GM12864 (cell line): ENCODE data around the gene ATXN1L.
A peak's percentile ranks its signal among the peaks of the same experiment; 100 is the strongest.

Experiments
- DNase-seq: peaks from one replicate; pipeline ENCODE4 v3.0.0-alpha.2; 2011; ENCODE audit warnings: low read depth
- H3K4me3 ChIP-seq: 2 replicates; pipeline ENCODE4 v1.5.1; 2011; ENCODE audit warnings: mild to moderate bottlenecking, low read depth, low read length, control low read depth
- TF ChIP-seq, protein P1 (sequence below): IDR thresholded peaks from 2 replicates; pipeline ENCODE4 v1.5.1; 2011; ENCODE audit warnings: low read depth, mild to moderate bottlenecking, moderate library complexity, low read length, control low read depth, inconsistent platforms; ENCODE audit errors: missing control alignments

The ATXN1L gene

DNA sequence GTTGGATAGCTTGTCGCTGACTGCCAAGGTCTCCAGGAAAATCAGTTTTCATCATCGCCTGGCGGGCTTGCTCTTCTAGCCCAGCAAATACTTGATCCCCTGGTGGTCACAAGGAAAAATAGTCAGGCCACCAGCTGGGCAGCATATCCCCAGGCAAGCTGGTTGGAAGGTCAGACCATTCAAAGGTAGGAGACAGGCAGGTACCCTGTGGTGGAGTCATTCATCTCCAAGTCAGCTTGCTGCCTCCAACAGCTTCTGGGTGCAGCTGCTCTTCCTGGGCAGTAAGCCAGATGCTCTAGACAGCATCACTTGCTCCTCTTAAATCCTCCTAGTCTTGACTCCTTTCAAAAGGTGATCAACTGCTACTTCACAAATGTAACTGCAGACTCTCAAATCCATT is 22.2 kb downstream of the ATXN1L start:
- DNase-seq, result no peak
- TF ChIP-seq, protein P1, sequence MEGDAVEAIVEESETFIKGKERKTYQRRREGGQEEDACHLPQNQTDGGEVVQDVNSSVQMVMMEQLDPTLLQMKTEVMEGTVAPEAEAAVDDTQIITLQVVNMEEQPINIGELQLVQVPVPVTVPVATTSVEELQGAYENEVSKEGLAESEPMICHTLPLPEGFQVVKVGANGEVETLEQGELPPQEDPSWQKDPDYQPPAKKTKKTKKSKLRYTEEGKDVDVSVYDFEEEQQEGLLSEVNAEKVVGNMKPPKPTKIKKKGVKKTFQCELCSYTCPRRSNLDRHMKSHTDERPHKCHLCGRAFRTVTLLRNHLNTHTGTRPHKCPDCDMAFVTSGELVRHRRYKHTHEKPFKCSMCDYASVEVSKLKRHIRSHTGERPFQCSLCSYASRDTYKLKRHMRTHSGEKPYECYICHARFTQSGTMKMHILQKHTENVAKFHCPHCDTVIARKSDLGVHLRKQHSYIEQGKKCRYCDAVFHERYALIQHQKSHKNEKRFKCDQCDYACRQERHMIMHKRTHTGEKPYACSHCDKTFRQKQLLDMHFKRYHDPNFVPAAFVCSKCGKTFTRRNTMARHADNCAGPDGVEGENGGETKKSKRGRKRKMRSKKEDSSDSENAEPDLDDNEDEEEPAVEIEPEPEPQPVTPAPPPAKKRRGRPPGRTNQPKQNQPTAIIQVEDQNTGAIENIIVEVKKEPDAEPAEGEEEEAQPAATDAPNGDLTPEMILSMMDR, result no peak
- H3K4me3 ChIP-seq, result no peak overlapping the region

DNA sequence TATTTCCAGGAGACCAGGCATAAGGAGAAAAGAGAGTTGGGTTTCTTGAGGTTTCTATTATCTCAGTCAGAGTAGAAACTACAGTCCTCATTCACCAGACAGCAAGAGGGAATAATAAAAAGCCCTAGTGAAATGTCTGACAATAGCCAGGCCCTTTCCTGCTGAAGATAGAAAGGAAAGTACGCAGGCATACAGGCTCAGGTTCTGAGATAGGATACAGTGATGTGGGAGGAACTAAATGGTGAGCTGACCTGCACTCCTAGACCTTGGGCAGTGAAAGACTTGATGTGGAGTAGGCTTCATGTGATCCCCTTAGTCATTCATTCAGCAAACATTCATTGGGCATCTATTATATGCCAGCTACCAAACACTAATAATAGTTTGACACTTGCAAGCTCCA is 23.3 kb downstream of the ATXN1L start:
- no peak for DNase-seq
- H3K4me3 ChIP-seq, result no peak overlapping the region
- TF ChIP-seq, protein P1, result no peak

DNA sequence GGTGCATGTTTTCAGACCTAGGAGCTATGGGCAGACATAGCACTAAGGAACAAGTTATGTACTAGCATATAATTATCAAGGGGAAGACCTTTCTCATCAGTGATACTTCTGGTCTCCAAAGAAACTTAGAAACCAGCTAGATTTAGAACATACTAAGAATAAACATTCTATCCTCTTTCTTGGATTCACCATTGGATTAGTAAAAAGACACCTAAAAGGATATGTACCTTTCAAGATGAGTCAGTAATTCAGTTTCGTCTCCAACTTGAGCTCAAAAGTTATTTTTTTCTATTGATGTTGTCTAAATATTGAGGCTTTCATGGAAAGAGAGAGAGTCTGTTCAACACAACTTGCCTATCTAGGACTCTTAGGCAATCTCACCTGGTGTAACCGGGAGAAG is 25.0 kb downstream of the ATXN1L start:
- DNase-seq, result no peak
- H3K4me3 ChIP-seq, result no peak overlapping the region
- TF ChIP-seq, protein P1, result no peak

DNA sequence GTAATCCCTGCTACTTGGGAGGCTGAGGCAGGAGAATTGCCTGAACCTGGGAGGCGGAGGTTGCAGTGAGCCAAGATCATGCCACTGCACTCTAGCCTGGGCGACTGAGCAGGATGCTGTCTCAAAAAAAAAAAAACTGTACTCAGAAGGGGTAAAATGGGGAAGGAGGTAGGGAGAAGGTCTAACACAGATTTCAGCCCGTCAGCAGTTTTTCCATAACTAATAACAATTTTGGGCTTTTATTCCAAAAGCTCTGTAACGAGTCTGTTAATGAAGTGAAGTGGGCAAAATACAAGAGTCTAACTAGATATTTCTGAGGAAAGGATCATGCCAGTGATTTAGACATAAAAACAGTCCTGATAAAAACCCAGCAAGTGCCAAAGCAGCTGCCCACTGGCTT is 27.4 kb downstream of the ATXN1L start:
- H3K4me3 ChIP-seq, result no peak overlapping the region
- TF ChIP-seq, protein P1, result no peak
- no peak for DNase-seq

DNA sequence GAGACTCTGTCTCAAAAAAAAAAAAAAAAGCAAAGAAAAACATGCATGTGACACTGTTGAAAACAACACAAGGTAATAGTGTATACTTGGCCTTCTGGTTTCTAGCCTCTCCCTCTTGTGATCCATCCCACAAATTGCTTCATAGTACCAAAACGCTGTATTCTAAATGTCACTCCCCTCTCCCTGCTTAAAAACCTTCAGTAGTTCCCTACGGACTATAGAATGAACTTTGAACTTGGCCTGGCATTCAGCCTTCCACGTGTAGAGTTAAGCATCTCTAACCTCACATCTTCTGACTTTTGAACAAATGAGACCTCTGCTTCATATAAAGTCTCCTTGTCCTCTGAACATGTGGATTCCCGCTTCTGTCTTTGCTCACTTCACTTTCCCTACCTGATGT is 33.1 kb downstream of the ATXN1L start:
- TF ChIP-seq, protein P1, result no peak
- H3K4me3 ChIP-seq, result no peak overlapping the region
- no peak for DNase-seq

DNA sequence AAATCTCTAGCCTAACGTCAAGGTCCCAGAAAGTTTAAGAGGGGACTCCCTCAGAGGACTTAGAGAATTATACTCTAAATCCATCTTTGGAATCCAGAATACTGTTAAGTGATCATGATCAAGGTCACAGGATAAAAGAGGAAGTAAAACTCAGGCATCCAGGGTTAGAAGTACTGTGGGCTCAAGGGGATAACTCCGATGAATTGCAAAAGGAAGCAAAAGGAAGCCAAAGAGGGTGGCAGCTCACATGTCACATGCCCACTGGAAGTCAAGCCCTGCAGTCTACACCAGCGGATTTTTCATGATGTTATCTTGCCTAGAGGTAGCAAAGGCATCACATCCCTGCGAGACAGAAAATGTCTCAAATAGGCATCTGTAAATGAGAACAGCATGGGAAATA is 34.4 kb downstream of the ATXN1L start:
- H3K4me3 ChIP-seq, result no peak overlapping the region
- TF ChIP-seq, protein P1, result no peak
- no peak for DNase-seq

DNA sequence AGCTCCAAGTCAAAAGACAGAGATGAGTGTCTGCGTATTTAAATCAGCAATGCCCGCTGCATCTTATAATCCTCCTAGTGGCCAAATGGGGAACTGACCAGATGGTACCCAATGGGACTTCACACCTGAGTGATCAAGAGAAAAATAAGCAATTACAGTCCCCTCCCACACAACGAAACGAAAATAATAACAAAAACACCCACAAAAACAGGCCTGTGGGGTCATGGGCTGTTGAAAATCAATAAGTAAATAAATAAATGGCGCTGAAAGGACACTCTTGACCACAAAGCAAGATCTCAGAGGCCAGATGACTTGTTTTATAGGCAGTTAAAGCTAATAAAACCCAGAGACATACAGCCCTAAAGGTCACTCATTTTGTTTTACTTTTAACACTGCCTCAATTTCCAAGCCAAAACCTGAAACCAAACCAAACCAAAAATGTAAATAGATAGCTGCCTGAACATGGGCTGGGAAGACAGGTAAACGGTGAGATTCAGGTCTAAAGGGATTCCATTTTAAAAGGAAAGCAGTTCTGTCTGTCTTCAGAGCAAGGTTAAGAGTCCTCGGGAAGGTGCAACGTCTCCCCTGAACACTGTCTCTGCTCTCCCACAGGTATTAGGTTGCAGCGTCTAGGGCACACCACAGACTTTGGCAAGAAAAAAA is 36.9 kb downstream of the ATXN1L start:
- DNase-seq, result peak; percentile 89
- peak overlapping the region; percentile 68 for H3K4me3 ChIP-seq
- TF ChIP-seq, protein P1, result peak; percentile 78
